SK-N-SH treated with all-trans-retinoic acid at 6 μM for 48 hours (cell line): ENCODE data around the gene PSAP.

Source experiments
- ARNTL ChIP-seq: fragments of 450-650 bp; formaldehyde crosslinking; IDR thresholded peaks from 2 replicates; pipeline ENCODE4 v1.5.0; 2020; ENCODE audit warnings: low read depth, mild to moderate bottlenecking, moderate library complexity, borderline replicate concordance
- CREB5 ChIP-seq: fragments of 250-450 bp; sonication (Bioruptor Pico); IDR thresholded peaks from 2 replicates; pipeline ENCODE4 v1.5.1; 2020; ENCODE audit warnings: low read depth, mild to moderate bottlenecking, moderate library complexity
- CSDC2 ChIP-seq: fragments of 250-450 bp; sonication (Bioruptor Pico); IDR thresholded peaks from 2 replicates; pipeline ENCODE4 v1.5.0; 2020; ENCODE audit warnings: mild to moderate bottlenecking, moderate library complexity
- CSRNP3 ChIP-seq: fragments of 250-450 bp; sonication (Bioruptor Pico); IDR thresholded peaks from 2 replicates; pipeline ENCODE4 v1.5.1; 2021; ENCODE audit warnings: mild to moderate bottlenecking, moderate library complexity
- GLIS3 ChIP-seq: fragments of 250-450 bp; sonication (Bioruptor Pico); IDR thresholded peaks from 2 replicates; pipeline ENCODE4 v1.5.0; 2020; ENCODE audit warnings: mild to moderate bottlenecking, moderate library complexity
- OSR1 ChIP-seq: fragments of 250-450 bp; sonication (Bioruptor Pico); IDR thresholded peaks from 2 replicates; pipeline ENCODE4 v1.8.0; 2022; ENCODE audit warnings: moderate library complexity, mild to moderate bottlenecking, inconsistent platforms
- PATZ1 ChIP-seq: fragments of 250-450 bp; sonication (Bioruptor Pico); IDR thresholded peaks from 2 replicates; pipeline ENCODE4 v1.8.0; 2020; ENCODE audit warnings: mild to moderate bottlenecking, moderate library complexity, borderline replicate concordance
- POU6F1 ChIP-seq: fragments of 250-450 bp; sonication (Bioruptor Pico); IDR thresholded peaks from 2 replicates; pipeline ENCODE4 v1.8.0; 2021; ENCODE audit warnings: low read depth, mild to moderate bottlenecking, moderate library complexity, borderline replicate concordance
- PPARA ChIP-seq: fragments of 250-450 bp; sonication (Bioruptor Pico); IDR thresholded peaks from 2 replicates; pipeline ENCODE4 v1.5.0; 2020; ENCODE audit warnings: mild to moderate bottlenecking, borderline replicate concordance
- RARB ChIP-seq: fragments of 250-450 bp; sonication (Bioruptor Pico); IDR thresholded peaks from 2 replicates; pipeline ENCODE4 v1.8.0; 2021; ENCODE audit warnings: mild to moderate bottlenecking, moderate library complexity
- SNAI2 ChIP-seq: fragments of 250-450 bp; sonication (Bioruptor Pico); IDR thresholded peaks from 2 replicates; pipeline ENCODE4 v1.5.0; 2020; ENCODE audit warnings: mild to moderate bottlenecking, moderate library complexity
- TOX ChIP-seq: fragments of 250-450 bp; sonication (Bioruptor Pico); IDR thresholded peaks from 2 replicates; pipeline ENCODE4 v1.8.0; 2021; ENCODE audit warnings: mild to moderate bottlenecking, moderate library complexity, borderline replicate concordance
- ZFP3 ChIP-seq: fragments of 250-450 bp; sonication (Bioruptor Pico); IDR thresholded peaks from 2 replicates; pipeline ENCODE4 v1.5.0; 2020; ENCODE audit warnings: mild to moderate bottlenecking, moderate library complexity

- TF ChIP-seq ZFP3 (CRISPR knock-in tag) = no peak
- no peak for TF ChIP-seq TOX
- TF ChIP-seq OSR1 = no peak
- TF ChIP-seq SNAI2 = no peak
- TF ChIP-seq PPARA (CRISPR knock-in tag) = no peak
- no peak for TF ChIP-seq GLIS3 (CRISPR knock-in tag)
- no peak for TF ChIP-seq CSDC2 (CRISPR knock-in tag)
- no peak for TF ChIP-seq PATZ1 (CRISPR knock-in tag)
- no peak for TF ChIP-seq POU6F1
- no peak for TF ChIP-seq CREB5 (CRISPR knock-in tag)
- TF ChIP-seq CSRNP3 (CRISPR knock-in tag) = no peak
- no peak for TF ChIP-seq ARNTL (CRISPR knock-in tag)
- TF ChIP-seq RARB (CRISPR knock-in tag) = no peak
Measured at GRCh38 chr10:71893920-71894319, 42.9 kb upstream of the PSAP start.
